GM12878 (cell line): ENCODE data around the gene SUPT6H.

Experiments used
- EZH2 ChIP-seq: IDR thresholded peaks from 2 replicates; pipeline ENCODE4 v1.6.1; 2012; ENCODE audit warnings: low read depth, mild to moderate bottlenecking, control low read depth, inconsistent platforms, low read length, borderline replicate concordance; ENCODE audit not compliant: control insufficient read depth
- TF ChIP-seq, protein P1 (sequence below), 3 experiments: IDR thresholded peaks in 2 of 3; conservative IDR thresholded peaks in 1 of 3; 2 replicates each; pipeline ENCODE4 v1.5.1; 2011; ENCODE audit warnings: low read depth in 3 of 3, low read length in 3 of 3, mild to moderate bottlenecking in 3 of 3, control low read depth in 2 of 3, moderate library complexity in 2 of 3, inconsistent platforms in 1 of 3, mixed read lengths in 1 of 3; ENCODE audit not compliant: control insufficient read depth in 2 of 3, insufficient read depth in 1 of 3; ENCODE audit errors: extremely low read depth in 1 of 3
- TF ChIP-seq, protein P2 (sequence below): fragments of 450-650 bp; IDR thresholded peaks from 2 replicates; pipeline ENCODE4 v1.6.1; 2016; ENCODE audit warnings: mild to moderate bottlenecking

- TF ChIP-seq, protein P1, sequence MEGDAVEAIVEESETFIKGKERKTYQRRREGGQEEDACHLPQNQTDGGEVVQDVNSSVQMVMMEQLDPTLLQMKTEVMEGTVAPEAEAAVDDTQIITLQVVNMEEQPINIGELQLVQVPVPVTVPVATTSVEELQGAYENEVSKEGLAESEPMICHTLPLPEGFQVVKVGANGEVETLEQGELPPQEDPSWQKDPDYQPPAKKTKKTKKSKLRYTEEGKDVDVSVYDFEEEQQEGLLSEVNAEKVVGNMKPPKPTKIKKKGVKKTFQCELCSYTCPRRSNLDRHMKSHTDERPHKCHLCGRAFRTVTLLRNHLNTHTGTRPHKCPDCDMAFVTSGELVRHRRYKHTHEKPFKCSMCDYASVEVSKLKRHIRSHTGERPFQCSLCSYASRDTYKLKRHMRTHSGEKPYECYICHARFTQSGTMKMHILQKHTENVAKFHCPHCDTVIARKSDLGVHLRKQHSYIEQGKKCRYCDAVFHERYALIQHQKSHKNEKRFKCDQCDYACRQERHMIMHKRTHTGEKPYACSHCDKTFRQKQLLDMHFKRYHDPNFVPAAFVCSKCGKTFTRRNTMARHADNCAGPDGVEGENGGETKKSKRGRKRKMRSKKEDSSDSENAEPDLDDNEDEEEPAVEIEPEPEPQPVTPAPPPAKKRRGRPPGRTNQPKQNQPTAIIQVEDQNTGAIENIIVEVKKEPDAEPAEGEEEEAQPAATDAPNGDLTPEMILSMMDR (IDR thresholded peaks at IDR 0.05 in 2 of 3, conservative IDR thresholded peaks at IDR 0.05 in 1 of 3; ENCODE audit: control insufficient read depth in 2 of 3, extremely low read depth in 1 of 3, insufficient read depth in 1 of 3, low read depth in 3 of 3, low read length in 3 of 3) = no peak
- no peak for TF ChIP-seq EZH2
- TF ChIP-seq, protein P2, sequence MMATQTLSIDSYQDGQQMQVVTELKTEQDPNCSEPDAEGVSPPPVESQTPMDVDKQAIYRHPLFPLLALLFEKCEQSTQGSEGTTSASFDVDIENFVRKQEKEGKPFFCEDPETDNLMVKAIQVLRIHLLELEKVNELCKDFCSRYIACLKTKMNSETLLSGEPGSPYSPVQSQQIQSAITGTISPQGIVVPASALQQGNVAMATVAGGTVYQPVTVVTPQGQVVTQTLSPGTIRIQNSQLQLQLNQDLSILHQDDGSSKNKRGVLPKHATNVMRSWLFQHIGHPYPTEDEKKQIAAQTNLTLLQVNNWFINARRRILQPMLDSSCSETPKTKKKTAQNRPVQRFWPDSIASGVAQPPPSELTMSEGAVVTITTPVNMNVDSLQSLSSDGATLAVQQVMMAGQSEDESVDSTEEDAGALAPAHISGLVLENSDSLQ = no peak
Measured at GRCh38 chr17:28685366-28685765, 23.4 kb downstream of the SUPT6H start.
